GM18861 (cell line): ENCODE measurements around the gene UFC1.

Experiments used
- ATAC-seq: cut with Tn5 transposase; IDR thresholded peaks from one replicate; pipeline ENCODE4 v1.9.1; 2021; ENCODE audit not compliant: unreplicated experiment

UFC1 gene

DNA sequence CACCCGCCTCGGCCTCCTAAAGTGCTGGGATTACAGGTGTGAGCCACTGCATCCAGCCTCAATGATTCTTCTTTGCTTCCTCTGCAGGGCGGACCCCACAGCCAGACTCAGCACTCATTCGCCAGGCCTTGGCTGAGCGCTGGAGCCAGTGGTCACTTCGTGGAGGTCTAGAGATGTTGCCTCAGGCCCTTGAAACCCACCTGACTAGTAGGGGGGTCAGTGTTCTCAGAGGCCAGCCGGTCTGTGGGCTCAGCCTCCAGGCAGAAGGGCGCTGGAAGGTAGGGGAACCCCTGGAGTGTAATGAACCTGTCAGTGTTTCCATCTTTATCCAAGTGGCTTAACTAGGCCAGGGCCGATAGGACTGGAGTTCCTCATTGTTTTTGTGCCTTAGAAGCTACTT lies 15.1 kb downstream of the UFC1 start:
- ATAC-seq: no peak

DNA sequence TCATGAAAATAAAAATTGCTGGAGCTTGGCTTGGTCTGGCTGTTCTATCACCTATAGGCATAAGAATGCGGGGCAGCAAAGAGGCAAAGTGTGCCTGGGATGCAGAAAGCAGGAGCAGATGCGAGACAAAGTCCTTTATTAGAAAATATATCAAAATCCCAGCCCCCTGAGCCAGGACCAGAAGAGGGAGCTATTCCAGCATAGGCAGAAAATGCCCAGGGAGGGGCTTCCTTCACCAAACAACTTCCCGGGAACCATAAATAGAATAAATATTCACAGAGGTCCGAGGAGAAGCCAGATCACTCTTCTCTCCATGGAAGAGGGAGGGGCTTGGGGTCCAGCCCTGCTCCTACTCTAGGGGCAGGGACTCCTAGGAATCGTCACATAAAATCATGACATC lies 17.4 kb downstream of the UFC1 start:
- ATAC-seq: no peak

DNA sequence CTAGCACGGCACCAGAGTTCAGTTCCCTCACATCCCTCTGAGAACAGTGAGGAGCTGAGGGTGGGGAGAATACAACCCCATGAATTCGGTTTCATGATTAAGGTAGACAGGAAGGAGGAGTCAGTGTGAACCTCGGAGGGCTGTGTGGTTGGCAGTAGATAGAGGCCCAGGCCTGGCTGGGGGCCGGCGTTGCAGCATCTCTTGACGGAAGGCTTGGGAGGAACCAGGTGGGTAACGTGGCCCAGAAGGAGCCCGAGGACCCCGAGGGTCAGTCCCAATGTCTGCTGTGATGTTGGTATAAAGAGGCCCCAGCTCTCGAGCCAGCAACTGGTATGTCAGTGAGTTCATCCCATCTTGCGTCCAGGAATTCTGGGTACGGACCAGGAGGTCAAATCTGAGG lies 17.9 kb downstream of the UFC1 start:
- no peak for ATAC-seq

DNA sequence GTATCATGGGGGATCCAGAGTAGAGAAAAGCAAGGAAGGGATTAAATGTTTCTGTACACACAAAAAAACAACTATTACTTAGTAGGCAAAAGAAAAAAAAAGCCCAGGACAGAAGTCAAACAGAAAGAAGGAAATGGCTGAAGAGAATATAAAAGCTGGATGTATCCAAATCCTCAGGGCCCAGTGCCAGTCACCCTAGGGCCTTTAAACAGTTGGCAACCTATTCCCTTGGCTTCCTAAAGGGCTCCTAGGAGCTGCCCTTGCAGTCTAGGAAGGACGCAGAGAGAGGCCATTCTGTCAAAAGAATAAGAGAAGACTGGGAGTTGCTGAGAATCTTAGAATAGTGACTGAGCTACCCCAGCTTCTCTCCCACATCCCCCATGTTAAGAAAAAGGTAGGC lies 18.6 kb downstream of the UFC1 start:
- ATAC-seq: no peak

DNA sequence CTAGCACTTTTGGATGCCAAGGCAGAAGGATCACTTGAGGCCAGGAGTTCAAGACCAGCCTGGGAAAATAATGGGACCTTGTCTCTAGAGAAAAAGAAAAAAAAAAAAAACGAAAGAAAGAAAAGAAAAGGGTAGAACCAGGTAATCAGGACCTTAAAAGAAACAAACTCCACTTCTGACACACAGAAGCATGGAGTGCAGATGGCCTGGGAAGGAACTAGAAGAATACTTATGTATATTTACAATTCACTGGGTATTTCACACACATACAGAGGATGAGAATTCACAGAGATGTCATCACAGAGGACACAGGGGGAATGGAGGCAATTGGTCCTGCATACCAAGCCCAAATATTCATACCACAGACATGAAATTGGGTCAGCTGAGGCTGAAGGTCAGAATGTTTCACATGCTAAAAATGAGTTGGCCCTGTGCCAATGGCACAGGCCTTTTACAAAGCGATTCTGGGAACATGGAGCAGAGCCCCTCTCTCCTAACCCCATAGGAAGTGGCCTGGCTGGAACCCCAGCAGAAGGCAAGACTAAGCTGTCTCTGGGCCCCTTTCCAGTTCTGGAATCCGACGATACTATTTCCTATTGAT lies 19.1 kb downstream of the UFC1 start:
- ATAC-seq: no peak

DNA sequence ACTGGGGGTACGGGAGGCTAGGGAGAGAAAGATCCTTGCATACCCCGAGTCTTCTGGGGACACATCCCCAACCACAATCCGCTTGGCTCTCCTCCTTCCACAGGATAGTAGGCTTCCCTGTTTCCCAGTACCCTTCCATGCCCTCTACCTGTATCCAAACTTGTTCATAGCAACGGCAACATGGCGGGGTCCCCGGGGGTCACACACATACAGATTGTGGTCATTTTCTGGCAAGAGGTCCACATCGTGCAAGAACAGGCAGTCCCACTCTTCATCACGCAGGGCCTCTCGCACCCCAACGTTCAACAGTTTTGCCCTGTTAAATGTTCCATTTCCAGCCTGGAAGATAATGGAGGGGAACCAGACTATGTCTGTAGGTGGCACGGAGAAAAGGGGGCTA lies 19.9 kb downstream of the UFC1 start:
- ATAC-seq: no peak

DNA sequence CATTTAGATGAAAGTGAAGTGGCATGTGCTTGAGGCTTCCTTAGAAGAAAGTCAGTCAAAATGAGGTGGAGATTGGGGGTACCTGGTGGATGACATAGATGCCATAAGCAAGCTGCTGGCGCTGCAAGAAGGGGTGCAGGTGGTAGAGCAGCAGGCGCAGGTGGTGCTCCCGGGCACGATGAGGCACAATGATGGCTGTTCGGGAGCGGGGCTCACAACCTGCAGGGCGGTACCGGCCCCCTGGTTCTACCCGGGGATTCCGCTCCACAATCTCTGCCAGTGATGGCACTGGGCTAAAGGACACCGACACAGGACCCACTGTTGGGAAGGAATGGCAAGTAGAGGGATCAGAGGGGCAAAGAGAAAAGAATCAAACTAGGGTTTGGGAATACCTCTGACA lies 21.1 kb downstream of the UFC1 start:
- no peak for ATAC-seq

DNA sequence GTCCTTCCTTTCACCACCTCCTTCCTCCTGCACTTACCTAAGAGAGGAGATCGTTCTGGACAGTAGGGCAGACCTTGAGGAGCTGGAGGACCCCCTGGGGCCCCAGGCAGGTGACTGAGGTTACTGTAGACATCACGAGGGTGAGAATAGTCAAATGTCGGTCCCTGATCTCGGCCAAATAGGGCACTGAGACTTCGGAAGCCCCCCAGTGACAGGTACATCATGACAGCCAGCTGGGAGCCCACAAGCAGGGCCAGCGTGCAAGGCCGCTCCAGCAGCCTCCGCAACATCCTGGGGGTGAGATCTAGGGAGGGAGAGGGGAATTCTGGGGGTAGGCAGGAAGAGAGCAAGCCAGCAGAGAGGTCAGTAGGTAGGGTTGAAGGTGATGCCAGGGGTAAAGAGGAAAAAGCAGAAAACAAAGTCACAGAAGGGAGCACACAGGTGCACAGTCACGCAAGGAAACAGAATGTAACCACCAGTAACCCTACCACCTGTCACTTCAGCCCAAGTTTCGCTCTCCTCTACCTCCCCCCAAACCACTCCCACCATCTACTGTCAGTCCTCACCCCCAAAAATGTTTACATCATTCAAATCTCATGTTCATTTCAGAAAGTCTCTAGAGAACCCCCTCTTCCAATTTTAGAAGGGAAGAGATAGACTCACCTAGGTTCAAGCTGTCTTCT lies 22.1 kb downstream of the UFC1 start:
- ATAC-seq: no peak

DNA sequence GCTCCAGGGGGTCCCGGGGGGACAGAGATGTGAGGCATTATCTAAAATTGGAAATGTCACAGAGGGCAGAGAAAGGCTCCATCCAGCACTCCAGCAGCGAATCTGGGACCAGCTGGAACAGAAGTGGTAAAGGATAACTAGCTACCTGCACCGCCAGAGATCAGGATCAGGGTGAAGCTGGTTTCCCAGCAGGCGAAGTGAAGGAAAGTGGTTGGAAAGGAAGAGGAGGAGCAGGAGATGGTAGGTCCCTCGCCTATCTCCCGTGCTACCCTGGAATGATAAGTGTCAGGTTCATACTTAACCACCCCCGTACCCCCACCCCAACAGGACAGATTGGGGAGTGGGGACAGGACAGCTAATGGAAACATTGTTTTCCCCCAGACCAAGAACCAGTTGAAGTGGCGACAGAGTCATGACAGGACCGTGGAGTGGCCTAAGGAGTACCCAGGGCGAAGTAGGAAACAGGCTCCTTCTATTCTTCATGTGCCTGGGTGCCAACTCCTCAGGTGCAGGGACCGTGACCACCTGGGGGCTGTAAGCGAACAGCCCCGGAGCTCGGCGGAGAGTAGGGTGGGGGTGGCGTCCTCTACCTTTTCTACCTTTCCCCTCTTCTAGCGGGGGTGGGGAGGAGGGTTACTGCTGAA lies 22.8 kb downstream of the UFC1 start:
- ATAC-seq: no peak

DNA sequence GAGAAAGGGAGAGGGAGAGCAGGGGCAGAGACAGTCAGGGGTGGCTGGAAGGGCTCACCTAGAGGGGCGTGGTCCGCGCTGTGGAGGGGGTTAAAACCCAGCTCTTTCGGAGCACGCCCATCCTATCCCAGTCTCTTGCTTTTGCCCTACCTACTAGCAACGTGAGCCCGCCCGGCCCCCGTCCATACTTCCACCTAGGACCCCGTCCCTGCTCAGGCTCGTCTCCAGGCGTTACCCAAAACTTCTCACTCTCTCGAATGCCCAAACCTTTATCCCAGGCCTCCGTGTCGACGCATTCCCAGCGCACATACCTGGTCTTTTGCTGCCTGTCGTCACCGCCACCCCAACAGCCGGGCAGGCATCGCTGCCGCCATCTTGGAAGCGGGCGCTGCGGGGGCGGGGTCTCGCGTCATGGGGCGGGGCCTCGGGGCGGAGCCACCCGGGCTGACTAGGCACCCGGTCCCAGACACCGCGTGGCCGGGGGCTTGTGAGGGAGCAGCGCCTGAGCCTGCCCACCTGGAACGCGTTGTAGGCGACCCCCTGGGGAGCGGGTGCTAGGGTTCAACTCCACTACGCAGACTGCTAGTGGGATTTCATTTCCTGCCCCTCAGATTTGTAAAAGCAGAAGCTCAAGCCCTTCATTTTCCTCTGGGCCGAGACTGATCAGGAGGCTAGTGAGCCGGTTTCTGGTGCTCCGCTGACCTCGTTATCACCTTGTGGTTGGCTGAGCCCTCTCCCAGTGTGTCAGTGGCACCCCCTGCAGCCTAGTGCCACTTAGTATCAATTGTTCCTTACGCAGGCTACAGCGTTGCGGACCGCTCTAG lies 23.5 kb downstream of the UFC1 start, which contains the start of gene B4GALT3:
B4GALT3 (minus strand) TSS at position 396 of the 824 bp plus-strand sequence. CDS start 1,447 bp downstream, outside the sequence.
- ATAC-seq: peak; percentile 56

DNA sequence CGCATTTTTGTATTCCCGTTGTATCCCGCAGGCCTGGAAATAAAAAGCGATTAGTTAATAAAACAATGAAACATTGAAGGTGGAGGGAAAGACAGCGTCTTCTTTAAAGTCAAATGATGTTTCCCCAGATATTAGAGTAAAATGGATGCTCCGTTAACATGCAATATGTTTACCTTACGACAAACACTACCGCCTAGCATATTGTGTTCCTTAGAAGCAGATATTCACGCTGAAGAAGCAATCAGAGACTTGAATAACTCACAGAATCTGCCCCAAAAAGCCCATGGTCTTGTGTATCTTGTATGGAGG lies 24.1 kb downstream of the UFC1 start:
- ATAC-seq: no peak

DNA sequence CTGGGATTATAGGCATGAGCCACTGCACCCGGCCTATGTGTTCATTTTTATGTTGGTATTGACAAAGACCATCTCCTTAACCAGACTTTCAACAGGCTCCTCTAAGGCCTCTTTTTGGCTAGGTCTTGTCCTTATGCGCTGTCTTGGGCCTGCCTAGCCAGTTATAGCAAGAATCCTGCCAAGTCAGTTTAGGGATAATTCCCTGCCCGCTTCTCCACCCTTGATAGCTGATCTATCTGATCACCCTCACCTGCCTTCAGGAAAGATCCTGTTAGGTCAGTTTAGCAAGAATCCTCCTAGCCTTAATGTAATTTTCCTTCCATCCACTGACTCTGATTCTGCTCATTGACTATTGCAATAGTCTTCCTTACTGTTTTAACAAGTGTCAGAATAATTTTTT lies 25.9 kb downstream of the UFC1 start:
- no peak for ATAC-seq

DNA sequence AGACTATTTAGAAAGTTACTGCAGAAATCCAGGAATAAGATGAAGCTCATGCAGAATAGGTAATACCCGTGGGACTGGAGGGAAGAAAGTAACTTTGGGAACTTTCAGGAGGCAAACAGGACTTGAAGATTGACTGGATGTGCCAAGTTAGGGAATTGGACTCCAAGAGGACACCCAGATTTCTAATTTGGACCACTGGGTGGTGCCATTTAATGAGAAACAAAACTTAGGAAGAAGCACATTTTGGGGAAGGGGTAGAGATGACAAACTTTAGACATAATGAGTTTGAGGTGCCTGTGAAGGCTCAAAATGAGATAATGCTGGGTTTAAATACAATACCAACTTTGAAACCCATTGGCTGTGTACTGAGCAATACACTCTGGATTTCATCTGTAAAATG lies 26.9 kb downstream of the UFC1 start:
- no peak for ATAC-seq

DNA sequence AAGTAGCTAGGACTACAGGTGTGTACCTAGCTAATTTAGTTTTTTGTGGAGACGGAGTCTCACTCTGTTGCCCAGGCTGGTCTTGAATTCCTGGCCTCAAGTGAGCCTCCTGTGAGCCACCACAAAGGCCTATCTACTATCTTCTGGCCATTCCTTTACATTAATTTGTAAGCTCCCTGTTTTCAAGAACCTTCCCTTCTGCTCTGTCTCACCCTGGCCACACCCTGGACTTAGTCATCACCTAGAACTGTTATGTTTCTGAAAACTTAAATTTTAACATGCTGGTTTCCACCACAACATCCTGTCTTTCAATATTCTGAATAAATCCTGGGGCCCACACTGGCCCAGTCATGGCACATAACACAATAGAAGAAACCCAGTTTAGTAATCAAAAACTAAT lies 28.4 kb downstream of the UFC1 start:
- peak; percentile 46 for ATAC-seq

DNA sequence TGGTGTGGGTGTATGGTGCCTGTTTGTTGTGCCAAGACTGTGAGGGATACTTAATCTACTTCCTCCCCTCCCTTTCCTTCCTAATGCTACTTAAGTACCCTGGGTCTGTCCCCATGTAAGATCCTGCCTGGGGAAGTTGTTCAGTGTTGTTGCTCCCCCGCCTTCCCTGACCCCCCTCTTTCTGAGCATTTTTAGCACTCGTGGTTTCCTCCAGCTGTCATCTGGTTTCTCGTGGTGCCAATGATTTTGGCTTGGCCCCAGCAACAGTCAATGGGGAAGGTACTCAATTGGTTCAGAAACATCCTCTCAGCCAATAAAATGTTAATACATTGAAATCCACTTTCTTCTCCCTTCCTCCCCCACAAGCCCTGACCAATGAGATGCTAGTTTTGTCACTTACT lies 31.5 kb downstream of the UFC1 start:
- ATAC-seq: peak; percentile 74

DNA sequence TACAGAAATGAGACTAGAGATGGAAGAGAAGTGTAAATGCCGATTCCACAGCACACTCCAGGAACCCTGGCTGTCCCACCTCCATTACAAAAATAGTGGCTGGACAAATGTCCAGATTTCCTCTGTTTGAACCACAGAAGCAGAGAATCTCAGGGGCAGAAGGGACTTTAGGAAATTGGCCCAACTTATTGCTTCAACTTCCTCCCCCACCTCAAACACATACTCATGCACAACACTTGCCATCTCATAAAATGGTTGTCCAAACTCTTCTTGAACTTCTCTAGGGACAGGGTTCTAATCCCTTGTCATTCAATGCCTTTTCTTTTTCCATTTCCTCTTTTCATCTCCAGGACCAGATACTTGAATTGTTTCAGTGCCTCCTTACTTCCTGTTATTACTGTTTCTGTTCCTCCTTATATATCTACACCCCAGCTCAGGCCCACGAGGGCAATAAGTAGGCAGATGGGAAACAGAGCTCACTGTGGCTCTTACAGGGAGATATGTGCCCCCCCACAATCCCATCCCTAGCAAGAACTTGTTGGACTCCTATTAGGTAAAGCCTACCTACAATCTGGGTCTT lies 32.0 kb downstream of the UFC1 start:
- ATAC-seq: peak; percentile 27

DNA sequence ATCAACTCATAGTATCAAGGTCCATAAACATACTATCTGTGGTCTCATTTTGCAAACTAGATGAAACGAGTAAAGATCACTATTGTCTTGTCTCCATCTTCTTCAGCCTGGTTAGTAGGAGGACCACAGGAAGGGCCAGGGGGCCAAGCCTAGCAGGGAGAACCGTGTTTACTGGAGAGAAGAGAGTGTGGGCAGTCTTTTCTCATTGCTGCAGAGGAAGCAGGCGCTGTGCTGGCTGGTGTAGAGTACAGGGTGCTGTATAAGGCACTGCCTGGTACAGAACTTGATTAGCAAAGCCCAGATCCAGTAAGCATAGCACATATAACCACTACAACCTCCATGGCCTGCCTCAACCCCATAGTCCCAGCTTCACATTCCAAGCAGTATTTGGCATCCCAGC lies 33.5 kb downstream of the UFC1 start:
- no peak for ATAC-seq

DNA sequence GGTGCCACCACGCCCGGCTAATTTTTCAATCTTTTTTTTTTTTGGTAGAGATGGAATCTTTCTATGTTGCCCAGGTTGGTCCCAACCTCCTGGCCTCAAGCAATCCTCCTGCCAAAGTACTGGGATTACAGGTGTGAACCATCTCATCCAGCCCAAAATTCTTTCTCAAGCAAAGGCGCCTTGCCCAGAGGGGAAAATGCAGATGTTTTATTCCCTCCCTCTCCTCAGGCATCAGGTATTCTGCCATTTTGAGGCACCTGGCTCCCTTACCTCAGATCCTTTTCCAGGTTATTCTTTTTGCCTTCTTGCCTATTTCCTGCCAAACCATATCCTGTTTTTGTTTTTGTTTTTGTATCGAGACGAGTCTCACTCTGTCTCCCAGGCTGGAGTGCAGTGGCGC lies 34.6 kb downstream of the UFC1 start:
- no peak for ATAC-seq

DNA sequence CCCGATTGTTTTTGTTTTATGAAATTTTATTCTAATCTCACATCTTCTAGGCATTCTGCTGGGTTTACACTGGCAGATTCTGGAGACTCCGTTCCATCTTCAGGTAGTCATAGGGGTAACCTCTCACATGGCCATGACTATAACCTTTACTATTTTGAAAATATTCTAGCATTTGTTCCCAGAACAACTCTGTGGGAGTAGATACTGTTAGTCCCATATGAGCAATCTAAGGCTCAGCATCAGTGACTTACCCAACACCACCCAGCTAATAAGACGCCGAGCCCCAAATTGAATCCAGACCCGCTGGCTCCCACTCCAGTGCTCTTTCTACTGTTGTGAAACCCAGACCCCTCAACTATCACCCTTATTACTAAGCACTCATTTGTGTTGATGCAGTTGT lies 35.3 kb downstream of the UFC1 start:
- ATAC-seq: no peak

DNA sequence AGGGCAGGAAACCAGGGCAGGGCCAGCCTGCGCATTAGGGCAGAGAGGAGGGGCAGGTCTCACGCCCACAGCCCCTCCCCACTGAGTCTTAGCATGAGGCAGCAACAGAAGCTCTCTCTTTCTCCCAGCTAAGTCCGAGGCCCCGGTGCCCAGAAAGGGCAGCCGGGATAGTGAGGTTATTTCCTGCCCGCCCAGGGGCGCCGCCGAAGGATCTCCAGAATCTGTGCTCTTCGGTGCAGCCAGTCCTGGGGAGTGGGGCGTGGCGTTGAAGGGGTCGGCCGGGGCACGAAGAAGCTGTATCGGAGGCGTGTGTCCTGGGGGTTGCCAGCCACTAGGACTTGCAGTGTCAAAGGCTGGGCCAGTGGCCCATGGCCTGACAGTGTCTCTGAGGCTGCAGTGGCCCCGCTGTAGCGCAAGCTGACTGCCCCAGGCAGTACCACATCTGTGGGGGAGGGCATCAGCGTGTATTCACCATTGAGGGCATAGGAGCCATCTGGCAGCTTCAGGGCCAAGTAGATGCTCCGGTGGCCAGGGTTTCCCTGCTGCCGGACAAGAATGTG lies 37.3 kb downstream of the UFC1 start:
- no peak for ATAC-seq

DNA sequence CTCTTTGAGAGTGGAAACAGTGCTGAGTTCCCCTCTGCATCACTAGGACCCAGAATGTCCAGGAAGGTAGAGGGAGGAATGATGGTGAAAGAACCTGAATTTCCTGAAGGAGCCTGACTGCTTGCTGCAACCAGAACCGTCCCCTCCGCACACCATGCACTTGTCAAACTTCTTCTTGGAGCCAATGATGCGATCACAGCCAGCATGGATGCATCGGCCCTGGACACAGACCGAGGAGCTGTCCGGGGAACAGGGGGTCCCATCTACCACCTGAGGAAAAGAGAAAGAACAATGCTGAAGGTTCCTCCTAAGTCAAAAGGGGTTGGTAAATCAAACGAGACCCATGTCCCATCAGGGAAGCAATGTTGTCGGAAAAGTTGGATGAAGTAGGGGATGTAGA lies 38.2 kb downstream of the UFC1 start:
- no peak for ATAC-seq
